ENCODE results near the gene KRT37.
A peak's percentile ranks its signal among the peaks of the same experiment; 100 is the strongest.
"Not testable (repeated sequence)": the region's sequence is repeated elsewhere in the genome, so short reads cannot be mapped to it uniquely, and the experiment has no call there.

The KRT37 gene

DNA sequence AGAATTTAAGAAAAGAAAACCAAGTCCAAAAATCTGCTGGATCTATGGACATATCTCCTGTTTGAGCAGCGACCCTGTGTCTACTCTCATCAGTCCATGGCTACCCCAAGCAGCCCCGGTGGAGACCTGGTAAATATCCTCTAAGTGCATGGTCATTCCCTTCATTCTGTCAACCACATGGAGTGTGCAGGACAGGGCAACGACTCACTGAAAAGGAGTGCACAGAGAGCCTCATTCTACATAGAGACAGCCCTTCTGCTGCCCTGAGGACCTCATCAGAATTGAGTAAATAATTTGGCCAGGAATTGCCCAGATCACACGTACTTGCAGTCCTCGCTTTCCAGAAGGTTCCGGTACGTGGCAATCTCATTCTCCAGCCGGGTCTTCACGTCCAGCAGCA, 13.4 kb upstream of the KRT37 start:
- DNase-seq (ENCODE audit: insufficient read length, low spot score) (no peak), FAIRE-seq (peak; percentile 20)

DNA sequence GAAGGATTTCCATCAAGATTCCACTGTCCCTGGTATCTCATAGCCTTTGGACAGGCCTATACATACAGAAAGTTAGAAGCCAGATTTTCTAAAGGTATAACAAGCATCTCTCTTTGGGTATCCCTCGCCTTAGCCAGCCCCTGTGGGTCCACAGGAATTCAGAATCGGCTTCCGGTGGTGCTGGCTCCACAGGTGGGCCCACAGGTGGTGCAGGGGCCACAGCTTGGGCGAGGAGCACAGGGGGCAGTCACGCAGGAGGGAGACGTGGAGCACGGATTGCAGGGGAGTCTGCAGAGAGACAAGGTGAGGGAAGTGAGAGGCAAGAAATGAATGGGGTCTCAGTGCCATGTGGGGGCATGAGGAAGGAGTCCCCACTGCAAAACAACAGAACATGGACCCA, 12.9 kb upstream of the KRT37 start:
- FAIRE-seq (no peak), DNase-seq (ENCODE audit: insufficient read length, low spot score) (no peak)

DNA sequence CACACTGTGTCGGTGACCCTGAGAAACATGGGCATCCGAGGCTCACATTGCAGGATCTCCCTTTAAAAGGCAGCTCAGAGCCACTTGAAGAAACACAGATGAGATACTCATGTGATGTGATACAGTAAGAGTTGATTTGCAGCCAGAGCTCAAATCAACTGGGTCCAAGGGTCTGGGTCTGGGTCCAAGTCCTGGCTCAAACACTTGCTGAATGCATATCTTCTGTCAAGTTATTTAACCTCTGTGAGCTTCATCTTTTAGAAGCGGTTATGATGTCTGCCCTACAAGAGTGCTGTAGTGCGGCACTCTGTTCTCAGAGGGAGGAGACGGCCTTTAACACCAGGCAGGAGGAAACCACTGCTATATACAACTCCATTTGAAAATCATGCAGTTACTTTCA, 10.0 kb upstream of the KRT37 start:
- peak; percentile 4 for FAIRE-seq
- DNase-seq (ENCODE audit: insufficient read length, low spot score), result no peak

DNA sequence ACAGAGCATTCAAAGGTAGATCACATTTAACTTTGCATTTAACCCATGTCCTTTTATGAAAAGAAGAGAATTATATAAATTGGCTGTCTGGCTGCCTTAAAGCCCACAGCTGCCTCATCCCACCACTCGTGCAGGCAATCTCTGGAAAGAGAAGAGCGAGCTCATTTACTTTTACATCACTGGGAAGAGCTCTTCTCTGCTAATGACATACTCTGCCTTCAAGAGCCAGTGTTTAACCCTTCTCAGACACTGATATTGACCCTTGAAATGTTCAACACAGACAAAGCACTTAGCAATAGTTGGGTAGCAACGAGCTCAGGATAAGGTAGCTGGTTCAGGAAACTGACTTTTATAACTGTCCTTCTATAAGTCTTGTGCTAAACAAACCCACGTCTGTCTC, 9.6 kb upstream of the KRT37 start:
- FAIRE-seq, result no peak
- DNase-seq (ENCODE audit: insufficient read length, low spot score), result no peak

DNA sequence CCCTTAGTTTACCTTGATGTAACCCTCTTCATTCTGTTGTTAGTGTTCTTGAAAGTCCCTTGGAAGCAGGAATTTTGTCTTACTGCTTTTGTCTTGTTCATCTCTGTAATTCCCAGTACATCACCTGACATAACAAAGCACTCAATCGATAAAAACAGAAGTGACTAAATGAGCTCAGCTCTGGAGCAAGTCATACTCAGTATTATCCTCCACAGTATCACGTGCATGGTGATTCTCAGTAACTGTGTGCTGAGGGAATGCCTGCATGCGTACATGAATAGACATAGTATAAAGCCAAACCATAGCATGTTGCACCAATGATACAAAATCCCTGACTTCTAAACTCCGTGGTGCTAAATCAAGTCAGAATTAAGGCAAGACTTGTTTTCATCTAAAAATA, 9.2 kb upstream of the KRT37 start:
- FAIRE-seq (no peak), DNase-seq (ENCODE audit: insufficient read length, low spot score) (no peak)

DNA sequence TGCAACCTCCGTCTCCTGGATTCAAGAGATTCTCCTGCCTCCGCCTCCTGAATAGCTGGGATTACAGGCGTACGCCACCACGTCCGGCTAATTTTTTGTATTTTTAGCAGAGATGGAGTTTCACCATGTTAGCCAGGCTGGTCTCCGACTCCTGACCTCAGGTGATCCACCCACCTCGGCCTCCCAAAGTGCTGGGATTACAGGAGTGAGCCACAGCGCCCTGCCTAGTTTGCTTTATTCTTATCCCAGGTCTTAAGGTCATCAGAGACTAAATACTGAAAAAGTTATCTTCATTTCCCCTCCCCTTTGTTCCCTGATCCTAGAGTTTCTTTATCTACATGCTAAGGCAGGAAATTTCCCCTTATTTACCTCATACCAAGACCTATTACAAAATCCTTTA, 6.0 kb upstream of the KRT37 start:
- not testable (repeated sequence) for DNase-seq (ENCODE audit: insufficient read length, low spot score); FAIRE-seq

DNA sequence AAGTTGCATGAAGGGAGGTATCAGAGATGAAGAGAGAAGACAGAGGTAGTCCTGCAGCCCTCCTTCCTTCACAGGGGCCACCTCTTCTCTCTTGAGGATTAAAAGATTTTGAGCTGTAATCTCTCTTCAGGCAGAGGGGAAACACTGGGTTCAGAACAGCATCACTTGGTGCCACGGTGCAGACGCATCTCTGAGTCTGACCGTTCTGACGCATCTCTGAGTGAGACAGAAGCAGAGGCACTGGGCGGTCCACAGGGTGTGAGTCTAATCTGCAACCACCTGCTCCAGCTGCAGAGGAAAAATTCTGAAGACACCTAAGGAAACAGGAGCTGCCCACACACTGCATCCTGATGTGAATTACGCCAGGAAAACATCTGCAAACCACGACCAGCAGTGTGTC, 5.3 kb upstream of the KRT37 start:
- DNase-seq (ENCODE audit: insufficient read length, low spot score) (no peak), FAIRE-seq (peak; percentile 63)

DNA sequence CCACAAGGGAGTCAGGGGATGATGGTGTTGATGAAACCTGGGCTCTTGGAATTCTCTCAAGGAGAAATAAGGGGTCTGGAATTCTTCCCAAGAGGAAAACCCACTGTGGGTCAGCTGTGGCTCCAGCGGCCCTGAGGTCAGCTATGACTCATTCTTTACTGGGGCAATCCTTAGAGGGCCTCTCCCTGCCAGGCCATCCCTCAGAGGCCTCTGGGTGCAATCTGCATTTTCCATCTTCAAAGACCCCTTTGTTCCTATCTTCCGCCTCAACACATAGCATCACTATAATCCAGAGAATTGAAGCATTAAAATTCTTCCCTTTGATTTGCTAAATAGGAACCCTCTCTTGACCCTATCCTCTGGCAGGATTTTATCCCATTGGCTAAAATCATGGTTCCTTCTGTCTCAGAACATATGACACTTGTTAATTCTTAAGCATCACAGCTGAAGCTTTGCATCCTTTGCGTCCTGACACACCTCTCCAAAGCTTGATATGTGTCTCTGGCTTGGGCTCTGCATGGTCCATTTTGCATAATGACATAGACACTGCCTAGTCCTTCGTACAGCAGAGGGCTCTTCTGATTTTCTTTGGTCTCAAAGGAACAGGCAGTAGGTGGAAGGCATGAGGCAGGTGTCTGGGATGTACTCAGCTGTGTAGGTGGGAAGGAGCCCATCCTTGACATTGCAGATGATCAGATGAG, 4.4 kb upstream of the KRT37 start:
- DNase-seq (ENCODE audit: insufficient read length, low spot score), result no peak

DNA sequence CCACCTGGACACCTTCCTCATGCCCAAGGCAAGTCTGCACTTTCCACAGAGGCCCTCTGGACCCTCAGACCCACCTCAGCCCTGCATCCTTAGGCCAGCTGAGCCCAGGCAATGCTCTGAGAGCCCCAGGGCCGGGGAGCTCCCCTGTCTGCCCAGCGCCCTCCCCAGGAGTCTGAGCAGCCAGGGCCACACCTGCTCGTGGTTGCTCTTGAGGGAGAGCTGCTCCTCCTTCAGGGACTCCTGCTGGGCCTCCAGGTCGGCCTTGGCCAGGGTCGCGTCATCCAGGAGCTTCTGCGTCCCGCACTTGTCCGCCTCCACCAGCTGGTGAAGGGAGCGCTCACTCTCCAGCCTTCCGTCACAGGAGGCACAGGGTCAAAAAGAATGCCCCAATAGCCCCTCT, 1.8 kb downstream of the KRT37 start:
- not testable (repeated sequence) for FAIRE-seq; DNase-seq (ENCODE audit: insufficient read length, low spot score)

More for the DNA sequence above, 4.4 kb upstream of the KRT37 start:
- FAIRE-seq, result no peak

DNA sequence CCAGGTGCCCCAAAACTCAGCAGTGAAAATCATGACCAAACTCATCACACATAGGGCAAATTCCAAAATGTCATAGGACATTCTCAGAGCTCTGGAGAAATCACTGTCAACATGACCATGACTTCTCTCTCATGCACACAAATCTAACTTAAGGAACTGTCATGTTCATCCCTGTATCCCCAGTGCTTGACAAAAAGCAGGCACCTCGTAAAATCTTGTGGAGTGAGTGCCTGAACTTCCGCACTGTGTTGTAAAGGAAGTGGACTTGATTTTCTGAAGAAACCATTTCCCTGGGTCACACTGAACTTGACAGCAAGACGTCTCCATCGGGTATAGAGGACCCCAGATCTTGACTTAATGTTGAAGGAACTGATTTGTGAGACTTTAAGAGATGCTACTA, 2.8 kb downstream of the KRT37 start:
- DNase-seq (ENCODE audit: insufficient read length, low spot score) (no peak), FAIRE-seq (no peak)

DNA sequence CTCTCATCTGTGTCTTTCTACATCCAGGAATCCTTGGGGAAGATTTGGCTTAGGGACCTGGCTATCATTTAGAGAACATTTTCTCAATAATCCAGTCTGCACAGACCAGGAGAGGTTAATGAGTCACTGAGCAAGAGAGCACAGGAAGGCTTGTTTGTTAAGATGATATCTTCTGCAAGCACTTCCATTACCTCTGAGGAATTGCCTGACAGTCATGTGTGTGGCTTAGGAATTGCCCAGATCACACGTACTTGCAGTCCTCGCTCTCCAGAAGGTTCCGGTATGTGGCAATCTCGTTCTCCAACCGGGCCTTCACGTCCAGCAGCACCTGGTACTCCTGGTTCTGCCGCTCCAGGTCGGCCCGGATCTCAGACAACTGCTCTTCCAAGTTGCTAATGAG, 3.3 kb downstream of the KRT37 start:
- peak; percentile 72 for FAIRE-seq
- DNase-seq (ENCODE audit: insufficient read length, low spot score), result peak; percentile 65

DNA sequence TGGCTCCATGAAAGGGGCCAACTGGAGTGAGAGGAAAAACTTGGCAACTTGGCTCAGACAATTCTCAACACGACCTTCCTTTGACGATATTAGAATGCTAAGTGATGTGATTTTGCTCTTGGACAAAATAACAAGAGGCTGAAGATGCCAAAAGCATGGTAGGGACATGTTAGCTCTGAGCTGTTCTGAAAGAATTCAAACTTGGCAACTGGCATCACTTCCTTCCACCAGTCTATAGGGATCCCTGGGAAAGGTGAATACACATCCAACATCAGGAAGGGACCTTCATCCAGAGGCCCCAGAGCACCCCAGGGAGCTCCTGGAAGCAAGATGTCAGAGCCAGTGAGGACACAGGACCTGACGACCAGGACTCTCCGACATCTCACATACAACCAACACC, 4.3 kb downstream of the KRT37 start:
- no peak for DNase-seq (ENCODE audit: insufficient read length, low spot score)
- no peak for FAIRE-seq

DNA sequence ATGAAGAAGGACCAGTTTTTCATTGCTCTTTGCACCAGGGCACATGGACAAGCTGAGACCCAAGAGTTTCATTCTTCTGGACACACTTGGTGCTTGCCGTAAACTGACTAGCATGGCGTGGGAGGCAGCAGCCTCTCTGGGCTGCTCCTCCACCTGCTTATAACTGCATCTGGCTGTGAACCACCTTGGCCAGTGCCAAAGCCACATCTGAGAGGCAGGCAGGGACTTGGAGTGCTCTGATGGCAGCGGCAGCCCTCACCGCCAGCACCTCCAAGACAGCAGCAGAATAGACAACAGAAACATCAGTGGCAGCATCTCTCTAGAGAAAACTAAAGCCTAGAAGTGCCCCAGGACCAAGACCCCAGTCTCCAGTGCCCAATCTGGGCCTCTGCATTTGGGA, 4.7 kb downstream of the KRT37 start:
- DNase-seq (ENCODE audit: insufficient read length, low spot score) (no peak), FAIRE-seq (no peak)

DNA sequence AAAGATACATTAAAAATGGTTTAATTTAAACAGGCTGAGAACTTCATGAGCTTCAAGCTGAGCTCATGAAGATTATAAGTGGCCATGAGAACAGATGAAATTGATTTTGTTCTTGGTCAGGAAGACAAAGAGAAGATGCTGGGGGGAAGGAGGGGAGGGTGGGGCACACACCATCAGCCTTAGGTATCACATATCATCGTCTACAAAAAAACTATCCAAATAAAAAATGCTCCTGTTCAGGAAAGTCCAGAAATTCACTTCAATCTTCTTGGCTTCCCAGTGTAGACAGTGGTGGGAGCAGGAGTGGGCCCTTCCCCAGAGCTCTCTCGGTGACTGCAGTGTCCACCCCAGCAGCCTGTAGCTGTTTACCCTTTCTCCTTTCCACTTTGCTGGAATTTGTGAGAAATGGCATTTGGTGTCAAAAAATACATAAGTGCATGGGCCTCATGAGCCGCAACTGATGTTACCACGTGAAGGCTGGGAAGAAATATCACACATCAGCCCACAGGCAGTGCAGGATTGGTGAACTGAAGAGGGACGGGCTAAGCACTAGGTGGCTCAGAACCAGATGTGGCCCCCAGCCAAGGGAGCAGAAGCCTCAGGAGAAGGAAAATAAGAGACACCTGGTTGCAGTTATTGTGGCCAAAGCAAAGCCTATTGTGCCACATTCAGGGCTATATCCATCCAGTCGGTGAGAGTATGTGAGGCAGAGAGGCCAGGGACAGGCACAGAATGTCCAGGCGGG, 6.1 kb downstream of the KRT37 start:
- FAIRE-seq (no peak), DNase-seq (ENCODE audit: insufficient read length, low spot score) (no peak)

DNA sequence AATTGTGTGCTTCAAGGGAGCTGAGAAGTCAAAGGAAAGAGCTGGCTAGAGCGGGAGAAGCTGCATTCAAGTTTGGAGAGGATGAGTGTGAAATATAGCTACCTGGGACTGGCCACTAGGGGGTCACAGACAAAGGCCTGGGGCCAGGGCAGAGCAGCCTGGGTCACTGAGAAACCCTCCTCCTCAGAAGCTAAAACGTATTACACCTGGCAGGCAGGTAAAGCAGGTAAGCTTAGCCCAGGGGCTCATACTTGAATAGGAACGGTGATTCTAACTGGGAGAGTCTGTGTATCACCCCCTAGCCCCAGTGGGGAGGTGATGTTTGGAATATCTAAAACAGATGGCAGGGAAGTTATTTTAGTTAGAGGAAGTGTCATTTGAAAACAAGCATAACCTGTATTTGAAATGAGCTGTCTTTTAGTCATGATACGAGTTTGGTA, 6.8 kb downstream of the KRT37 start:
- DNase-seq (ENCODE audit: insufficient read length, low spot score) (no peak), FAIRE-seq (peak; percentile 42)

DNA sequence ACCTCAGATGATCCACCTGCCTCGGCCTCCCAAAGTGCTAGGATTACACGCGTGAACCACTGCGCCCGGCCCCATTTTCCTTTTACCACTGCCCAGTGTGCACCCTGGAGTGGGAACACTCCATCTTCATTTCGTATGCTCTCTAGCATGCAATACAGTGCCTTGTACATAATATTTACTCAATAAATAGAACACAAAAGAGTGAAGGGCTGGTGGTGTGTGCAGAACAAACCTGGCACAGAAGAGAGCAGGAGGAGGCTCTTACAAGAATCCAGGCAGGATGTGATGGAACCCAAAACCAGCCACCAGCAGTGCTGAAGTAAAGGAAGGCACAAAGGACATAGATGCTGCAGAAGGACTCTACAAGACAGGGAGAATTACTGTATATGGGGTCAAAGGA, 7.3 kb downstream of the KRT37 start:
- FAIRE-seq, result no peak

DNA sequence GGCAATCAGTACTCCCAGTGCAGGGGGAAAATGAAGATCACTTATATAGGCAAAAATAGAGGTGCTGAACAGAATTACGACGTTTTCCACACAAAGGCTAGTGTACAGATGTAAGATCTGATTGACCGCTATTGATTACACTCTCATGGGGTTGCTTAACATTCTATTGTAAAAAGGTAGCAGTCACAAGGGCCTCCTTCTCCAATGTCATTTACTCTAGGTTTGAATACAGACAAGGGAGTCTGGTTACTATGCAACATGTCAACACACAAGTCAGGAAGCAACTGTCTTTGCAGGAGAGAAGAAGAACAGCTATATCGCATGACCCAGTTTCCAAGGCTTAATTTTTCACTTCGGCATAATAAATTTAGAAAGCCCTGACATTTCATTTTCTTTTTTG, 7.9 kb downstream of the KRT37 start:
- FAIRE-seq (no peak), DNase-seq (ENCODE audit: insufficient read length, low spot score) (no peak)

More for the DNA sequence above, 7.3 kb downstream of the KRT37 start:
- no peak for DNase-seq (ENCODE audit: insufficient read length, low spot score)

DNA sequence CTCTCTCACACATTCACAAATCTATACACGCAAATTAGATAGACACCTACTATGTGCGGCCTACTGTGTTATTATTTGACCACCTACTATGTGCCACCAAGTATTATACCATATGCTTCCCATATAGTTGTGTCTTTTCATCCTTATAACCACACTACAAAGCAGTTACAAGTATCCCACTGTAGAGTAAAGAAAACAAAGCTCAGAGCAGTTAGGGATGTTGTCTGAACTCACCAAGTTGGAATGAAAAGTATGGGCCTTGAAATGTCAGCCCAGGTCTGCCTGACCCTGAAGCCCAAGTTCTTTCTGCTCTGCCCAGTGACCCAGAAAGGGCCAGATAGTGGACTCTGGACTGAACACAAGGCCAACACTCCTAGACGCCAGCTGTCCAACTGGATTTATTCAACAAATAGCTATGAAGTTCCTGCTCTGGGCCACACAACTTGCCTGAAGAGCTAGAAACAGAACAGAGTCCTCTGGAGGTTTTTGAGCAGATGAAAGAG, 8.5 kb downstream of the KRT37 start:
- DNase-seq (ENCODE audit: insufficient read length, low spot score) (no peak), FAIRE-seq (peak; percentile 55)

DNA sequence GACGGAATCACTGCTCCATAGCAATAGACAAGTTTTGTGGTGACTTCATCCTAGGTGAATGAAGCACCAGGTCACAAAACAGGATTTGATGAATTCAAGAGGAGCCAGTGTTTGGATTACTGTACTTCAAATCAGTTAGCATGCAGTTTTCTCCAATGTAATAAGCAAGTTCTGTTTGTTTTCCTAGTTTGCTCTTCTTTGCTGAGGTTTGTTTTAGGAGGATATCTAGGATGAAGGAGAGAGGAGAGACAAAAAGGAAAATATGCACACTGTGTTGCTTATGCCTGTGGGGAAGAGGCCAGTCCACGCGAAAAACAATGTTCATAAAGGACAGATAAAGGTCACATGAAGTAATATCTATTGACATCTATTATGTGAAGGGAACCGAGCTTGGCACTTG, 9.0 kb downstream of the KRT37 start:
- FAIRE-seq (no peak), DNase-seq (ENCODE audit: insufficient read length, low spot score) (no peak)

DNA sequence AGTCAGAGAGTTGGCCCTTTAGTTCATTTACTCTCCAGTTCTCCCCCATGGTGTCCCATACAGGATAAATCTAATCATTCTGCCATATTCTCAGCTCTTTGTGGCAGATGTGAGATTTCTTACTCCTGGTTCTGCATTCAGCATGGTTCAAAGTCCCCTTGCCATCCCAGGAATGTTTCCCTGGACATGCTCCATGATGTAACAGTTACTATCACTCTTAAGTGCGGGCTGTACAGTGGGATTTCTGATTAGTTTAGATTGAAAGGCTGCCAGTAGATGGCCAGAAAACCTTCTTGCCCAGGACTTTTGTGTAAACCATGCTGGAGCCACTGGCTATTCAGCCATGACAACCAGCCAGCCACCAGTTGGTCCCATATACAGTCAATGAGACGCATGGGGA, 10.4 kb downstream of the KRT37 start:
- FAIRE-seq (no peak), DNase-seq (ENCODE audit: insufficient read length, low spot score) (no peak)

DNA sequence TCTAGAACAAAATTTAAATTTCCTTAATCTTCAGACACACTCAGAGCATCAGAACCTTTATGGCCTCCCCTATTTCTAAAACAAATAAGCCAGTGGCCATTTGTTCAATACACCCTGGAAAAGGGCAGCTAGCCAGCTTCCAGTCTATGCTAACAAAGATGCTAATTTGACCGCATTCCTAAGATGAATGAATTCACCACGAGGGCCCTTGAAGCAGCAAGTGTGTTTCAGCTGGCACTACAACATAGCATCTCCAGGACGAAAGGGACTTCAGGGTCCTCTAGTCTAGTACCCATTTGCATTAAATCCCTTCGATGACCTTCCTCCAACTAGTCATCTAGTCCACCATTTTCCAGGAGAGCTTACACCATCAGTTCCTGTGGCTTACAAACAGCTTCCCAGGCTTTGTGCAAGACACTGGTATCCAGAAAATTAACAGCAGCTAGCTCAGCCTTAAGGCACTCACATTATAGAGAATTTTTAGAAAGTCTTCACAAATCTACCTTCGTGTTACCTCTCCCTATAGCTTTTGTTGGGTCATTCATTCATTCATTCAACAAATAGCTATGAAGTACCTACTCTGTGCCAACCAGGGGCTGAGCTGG, 10.9 kb downstream of the KRT37 start:
- peak; percentile 40 for FAIRE-seq
- DNase-seq (ENCODE audit: insufficient read length, low spot score), result no peak
